ENCODE data around the gene CLDN9. TPM values are rescaled to one million over a fixed set of nuclear protein-coding genes. Genes with fewer than 3 reads are reported as not detected.
"Not testable (repeated sequence)": the region's sequence is repeated elsewhere in the genome, so short reads cannot be mapped to it uniquely, and the experiment has no call there.

The CLDN9 gene
- total RNA-seq, 1 donor from 2014 or later = 3.3 TPM

DNA sequence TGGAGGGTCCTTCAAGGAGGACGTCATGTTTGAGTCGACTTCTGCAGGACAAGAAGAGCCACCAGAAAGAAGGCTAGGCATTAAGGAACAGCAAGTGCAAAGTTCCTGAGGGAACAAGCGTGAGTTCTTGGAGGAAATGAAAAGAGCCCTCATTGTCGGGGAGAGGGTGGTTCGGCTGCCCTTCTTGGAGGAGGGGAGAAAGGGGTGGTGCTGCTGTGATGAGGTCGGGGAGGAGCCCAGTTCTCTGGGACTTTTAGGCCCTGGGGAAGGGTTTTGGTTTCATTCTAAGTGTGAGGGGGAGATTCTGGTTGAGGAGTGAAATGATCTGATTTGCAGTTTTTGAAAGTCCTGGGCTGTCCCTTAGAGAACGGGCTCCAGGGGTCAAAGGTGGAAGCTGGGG lies 19.9 kb downstream of the CLDN9 start:
- no peak for DNase-seq (ENCODE audit: low spot score)

DNA sequence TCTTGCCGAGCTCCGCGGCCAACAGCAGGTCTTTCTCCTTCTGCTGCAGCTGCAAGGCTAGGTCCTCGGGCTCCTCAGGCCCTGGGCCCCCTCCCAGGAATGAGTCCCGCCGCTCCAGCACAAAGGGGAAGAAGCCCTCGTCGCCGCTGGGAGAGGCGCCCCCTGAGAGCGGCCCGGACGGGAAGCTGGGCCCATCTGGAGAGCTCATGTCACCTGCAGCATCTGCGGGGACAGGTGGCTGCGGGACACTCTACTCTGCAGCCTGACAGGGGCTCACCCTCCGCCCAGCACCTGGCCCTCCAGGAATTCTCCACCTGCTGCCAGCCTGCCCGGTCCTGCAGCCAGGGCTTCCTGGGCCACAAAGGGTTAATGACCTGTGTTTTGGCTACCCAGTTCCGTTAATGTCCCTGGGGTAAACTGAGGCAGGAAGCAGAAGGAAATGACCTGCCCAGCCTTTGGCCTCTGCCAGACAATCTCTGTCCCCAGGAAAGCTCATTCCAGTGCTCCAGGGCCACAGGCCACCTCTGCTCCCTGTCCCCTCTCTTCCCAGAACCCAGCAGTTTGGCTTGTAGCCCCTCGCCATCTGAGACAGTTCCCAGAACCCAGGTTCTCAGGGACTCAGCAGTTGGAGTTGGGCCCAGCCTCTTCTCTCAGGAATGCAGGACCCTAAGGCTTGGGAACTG lies 22.7 kb downstream of the CLDN9 start:
- no peak for DNase-seq (ENCODE audit: low spot score)

DNA sequence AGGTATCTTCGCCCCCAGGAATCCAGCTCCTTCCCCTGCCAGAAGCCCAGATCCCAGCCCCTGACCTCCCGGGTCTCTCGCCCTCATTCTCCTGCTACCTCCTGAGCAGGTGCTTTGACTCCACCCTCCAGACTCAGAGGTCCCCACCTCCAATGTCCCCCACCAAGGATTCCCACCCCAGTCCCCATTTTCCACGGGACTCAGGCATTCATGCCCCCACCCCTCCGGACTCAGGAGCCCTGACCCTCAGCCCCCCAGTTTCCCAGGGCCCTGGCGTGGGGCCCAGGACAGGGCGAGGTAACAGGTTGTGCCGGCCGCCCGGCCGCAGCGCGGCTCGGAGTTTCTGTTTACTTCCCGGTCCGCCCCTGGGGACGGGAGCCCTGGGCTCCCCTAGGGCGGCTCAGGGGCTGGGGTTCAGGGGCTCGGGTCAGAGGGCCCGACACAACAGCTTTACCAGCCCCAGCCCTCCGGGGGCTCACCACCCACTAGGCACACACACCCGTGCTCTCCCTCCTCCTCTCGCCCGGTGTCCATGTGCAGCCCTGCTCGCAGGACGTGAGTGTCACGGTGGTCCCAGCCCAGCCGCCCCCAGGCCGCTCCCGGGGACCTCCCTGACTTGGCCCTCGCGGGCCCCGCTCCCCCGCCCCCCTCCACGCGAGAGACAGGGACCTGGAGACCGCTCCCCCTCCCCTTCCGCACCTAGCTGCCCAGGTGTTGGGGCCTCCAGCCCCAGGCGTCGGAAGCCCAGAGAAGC lies 23.4 kb downstream of the CLDN9 start:
- DNase-seq (ENCODE audit: low spot score) = no peak

DNA sequence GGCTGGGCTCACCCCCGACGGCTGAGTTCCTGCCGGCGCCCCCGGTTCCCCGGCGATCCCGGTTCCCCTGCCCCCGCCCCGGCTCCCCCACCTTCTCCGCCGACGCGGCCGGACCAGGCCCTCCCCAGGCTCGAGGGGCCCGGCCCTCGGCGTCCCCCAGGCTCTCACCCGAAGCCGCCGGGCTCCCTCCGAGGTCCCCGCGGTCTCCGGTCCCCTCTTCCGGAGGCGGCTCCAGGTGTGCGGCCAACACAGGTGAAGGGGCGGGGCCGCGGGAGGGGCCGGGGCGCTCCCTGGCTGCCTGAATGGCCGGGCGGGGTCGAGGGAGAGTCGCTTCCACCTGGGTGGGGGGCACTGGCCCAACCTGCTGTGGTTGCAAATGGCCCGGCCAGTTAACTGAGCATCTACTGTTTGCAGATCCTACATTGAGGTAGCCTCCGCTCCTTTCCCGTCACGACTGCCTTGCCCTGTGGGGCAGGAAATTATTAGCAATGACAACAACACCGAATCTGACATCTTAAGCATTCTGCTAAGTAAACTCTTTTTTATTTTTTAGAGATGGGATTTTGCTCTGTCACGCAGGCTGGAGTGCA lies 24.1 kb downstream of the CLDN9 start, which contains the start of gene BICDL2:
BICDL2 (minus strand) TSS at position 219 of the 590 bp plus-strand sequence. CDS start 1,448 bp downstream, outside the sequence.
- no peak for DNase-seq (ENCODE audit: low spot score)

DNA sequence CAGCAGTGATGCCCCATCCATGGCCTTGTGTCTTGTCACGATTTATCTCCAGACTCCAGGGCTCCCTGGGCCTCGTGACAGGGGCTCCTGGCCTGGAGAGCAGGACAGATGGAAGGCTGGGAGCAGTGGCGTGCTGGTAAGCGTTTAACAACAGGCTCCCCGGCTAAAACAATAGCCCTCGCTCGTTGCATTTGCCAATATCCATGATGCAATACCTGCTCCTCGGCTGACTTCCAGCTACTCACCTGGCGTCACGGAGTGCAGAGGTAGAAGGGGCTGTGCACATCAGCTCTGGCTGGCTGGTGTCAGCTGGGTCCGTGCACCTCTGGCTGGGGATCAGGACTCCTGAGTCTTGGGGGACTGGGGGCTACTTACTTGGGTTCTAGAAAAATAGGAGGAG lies 25.5 kb downstream of the CLDN9 start:
- DNase-seq (ENCODE audit: low spot score) = peak; percentile 80

DNA sequence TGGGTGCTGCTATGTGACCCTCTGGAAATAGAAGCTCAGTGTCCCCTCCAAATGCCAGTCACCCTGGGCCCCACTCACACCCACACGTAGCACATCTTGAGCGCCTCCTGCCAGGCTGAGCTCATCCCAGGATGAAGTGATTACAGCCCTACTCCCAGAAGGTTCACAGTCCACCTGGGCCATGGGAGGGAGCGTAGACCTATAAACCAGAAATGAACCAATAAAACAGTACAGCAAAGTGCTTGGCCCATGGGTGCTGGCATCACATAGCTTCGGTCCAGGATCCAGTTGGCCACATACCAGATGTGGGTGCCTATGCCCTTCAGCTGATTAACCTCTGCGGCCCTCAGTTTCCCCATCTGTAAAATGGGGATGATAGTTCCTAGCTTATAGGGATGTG lies 26.2 kb downstream of the CLDN9 start:
- DNase-seq (ENCODE audit: low spot score) = no peak

DNA sequence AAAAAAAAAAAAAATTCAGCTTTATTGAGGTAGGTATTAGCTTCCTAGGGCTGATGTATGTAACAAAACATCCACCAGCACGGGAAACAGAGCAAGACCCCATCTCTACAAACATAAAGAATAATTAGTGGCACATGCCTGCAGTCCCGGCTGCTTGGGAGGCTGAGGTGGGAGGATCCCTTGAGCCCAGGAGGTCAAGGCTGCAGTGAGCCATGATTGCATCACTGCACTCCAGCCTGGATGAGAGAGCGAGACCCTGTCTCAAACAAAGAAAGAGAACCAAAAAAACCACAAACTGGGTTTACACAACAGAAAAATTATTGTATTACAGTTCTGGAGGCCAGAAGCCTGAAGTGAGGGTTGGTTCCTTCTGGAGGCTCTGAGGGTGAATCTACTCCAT lies 29.7 kb downstream of the CLDN9 start:
- DNase-seq (ENCODE audit: low spot score) = no peak

DNA sequence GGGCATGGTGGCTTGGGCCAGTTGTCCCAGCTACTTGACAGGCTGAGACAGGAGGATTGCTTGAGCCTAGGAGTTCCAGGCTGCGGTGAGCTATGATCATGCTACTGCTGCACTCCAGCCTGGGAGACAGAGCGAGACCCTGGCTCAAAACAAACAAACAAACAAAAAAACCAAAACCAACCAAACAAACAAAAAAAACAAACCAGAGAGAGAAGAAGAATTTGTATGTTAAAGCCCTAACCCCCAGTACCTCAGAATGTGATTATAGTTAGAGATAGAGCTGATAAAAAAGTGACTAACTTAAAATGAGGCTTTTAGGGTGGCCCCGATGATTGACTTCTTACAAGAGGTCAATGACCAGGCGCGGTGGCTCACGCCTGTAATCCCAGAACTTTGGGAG lies 32.0 kb downstream of the CLDN9 start:
- DNase-seq (ENCODE audit: low spot score) = no peak

DNA sequence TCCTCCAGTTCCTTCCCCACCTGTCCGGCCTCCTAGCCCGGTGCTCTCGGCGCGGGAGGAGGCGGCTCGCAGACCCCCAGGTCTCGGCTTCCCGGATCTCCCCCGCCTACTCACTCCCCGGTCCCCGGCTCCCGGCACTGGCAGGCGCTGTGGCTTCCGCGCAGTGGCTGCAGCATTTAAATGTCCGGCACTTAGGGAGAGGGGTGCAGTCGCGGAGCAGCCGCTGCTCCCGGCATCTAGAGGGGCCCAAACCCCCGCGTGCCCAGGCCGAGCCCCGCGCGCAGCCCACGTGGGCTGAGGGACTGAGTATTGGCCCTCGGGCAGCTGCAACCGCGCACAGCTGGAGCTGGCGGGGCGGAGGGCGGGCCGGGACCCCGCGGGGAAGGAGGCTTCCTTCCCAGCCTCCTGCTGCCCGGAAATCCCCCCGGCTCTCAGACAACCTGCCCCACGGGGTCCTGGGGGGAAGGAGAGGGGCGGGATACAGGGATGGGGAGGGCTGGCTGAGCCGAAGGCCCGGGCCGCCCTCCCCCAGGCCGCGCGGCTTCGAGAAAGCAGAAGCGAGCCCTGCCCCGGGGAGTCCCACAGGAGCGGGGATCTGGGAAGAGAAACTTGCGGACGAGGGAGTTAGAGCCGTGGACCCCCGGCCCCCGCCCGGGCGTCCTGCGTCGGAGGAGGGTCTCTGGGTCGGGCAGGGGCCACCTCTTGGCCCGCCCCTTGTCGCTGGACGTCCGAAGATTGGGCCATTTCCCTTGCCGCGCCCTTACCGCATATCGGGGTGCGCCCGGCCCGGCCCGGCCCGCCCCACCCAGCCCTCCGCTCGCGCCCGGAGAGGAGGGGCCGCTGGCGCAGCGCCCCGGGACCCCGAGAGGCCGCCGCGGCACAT lies 33.3 kb downstream of the CLDN9 start, which contains the start of gene MMP25:
MMP25 (plus strand) TSS at position 804 of the 883 bp plus-strand sequence. CDS start 357 bp downstream, outside the sequence.
- DNase-seq (ENCODE audit: low spot score) = no peak

DNA sequence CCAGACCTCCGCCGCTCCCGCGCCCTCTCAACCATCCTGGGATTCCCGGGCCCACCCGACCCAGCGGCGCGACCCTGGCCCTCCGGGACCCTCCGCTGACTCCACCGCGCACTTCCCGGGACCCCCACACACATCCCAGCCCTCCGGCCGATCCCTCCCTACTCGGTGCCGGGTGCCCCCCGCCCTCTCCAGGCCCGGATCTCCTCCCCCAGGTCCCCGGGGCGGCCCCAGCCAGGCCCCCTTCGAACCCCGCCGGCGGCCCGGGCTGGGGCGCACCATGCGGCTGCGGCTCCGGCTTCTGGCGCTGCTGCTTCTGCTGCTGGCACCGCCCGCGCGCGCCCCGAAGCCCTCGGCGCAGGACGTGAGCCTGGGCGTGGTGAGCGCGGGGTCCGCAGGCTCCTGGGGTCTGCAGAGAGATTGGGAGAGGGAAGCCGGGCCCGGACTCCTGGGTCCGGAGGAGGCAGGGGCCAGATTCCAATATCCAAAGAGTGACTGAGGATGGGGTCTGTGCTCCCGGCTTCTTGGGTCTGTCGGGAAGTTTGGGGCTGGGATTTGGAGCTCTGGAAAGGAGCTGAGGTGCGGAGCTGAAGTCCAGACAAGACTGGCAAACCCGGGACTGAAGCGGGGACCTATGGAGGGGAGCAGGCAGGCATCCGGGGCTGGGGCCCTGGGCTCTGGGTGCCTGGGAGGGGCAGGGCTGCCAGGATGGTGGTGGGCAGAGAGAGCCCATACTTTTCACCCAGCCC lies 34.1 kb downstream of the CLDN9 start:
- DNase-seq (ENCODE audit: low spot score) = no peak

DNA sequence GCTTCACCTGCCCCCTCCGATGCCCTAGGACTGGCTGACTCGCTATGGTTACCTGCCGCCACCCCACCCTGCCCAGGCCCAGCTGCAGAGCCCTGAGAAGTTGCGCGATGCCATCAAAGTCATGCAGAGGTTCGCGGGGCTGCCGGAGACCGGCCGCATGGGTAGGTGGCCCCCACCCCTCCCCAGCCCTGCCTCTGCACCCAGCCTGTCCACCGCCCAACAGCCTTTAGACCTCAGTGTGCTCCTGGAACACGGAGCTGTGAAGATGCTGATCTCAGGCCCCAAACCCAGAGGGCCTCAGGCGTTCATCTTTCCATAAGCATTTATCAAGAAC lies 34.6 kb downstream of the CLDN9 start:
- DNase-seq (ENCODE audit: low spot score) = no peak

DNA sequence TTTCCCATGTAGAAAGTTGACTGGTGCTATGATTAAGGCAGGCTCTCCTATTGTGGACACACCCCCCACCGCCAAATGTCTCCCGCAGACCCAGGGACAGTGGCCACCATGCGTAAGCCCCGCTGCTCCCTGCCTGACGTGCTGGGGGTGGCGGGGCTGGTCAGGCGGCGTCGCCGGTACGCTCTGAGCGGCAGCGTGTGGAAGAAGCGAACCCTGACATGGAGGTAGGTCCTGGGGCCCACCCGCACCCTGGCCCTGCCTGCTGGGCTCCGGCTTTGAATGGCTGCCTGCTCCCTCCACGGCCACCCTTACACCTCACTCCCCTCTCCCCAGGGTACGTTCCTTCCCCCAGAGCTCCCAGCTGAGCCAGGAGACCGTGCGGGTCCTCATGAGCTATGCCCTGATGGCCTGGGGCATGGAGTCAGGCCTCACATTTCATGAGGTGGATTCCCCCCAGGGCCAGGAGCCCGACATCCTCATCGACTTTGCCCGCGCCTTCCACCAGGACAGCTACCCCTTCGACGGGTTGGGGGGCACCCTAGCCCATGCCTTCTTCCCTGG lies 37.3 kb downstream of the CLDN9 start:
- DNase-seq (ENCODE audit: low spot score) = no peak

DNA sequence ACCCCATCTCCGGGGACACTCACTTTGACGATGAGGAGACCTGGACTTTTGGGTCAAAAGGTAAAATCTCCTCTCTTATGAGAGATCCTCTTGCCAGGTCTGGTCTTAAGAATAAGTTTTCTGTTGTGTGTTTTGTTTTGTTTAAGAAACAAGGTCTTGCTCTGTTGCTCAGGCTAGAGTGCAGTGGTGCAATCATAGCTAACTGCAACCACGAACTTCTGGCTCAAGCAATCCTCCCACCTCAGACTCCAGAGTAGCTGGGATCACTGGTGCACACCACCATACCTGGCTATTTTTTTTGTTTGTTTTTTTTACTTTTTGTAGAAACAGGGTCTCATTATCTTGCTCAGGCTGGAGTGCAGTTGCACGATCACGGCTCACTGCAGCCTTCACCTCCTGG lies 37.8 kb downstream of the CLDN9 start:
- DNase-seq (ENCODE audit: low spot score) = no peak

DNA sequence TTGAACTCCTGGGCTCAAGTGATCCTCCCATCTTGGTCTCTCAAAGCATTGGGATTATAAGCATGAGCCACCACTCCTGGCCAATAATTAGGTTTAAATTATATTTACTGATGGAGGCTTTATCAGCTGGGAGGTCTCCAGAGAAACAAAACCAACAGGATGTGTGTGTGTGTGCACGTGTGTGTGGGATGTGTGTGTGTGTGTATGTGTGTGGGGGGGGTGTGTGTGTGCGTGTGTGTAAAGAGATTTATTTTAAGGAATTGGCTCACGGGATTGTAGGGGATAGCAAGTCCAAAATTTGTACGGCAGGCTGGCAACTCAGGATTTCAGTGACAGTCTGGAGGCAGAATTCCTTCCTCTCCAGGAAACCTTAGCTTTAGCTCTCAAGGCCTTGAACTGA lies 38.3 kb downstream of the CLDN9 start:
- no peak for DNase-seq (ENCODE audit: low spot score)

DNA sequence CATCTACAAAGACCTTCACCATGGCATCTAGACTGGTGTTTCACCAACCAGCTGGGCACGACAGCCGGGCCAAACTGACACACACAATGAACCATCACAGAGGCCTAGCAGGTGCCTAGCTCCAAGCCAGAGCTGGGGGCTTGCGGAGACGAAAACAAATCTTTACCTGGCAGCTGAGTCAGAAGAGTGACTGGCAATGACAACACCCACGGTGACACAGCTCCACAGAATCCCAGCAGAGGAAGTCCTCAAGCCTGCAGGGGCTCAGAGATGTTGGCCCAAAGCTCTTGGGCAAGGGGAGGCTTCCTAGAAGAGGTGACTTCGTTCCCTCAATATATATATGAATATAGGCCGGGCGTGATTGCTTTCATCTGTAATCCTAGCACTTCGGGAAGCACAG lies 38.8 kb downstream of the CLDN9 start:
- no peak for DNase-seq (ENCODE audit: low spot score)

DNA sequence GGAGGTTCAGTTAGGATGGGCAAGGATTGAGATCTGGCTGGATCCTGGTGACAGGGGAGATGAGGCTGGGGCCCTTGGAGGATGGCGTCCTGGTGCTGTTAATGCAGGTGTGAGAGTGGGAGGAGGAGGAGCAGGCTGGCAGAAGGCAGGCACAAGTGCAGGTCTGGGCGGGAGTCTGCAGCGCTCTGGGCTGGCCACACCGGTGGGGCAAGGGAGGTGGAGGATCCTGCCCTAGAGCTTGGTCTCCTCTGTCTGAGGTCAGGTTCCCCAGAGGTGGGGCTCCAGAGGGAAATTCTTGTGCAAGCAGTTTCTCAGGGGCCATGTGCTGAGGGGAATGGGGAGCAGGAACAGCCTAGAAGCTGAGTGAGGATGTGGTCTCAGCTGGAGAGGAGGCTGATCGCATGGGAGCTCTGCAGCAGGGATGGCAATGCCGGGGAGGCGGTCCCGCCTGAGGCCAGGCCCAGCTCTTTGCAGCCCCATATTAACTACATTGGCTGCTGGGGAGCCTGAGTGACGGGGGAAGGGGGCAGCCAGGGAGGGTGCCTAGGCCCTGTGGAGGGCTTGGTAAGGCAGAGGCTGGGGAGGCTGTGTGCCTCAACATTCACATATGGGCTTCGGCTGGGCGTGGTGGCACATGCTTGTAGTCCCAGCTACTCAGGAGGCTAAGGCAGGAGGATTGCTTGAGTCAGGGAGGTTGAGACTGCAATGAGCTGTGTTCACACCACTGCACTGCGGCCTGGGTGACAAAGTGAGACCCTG lies 40.0 kb downstream of the CLDN9 start:
- not testable (repeated sequence) for DNase-seq (ENCODE audit: low spot score)

DNA sequence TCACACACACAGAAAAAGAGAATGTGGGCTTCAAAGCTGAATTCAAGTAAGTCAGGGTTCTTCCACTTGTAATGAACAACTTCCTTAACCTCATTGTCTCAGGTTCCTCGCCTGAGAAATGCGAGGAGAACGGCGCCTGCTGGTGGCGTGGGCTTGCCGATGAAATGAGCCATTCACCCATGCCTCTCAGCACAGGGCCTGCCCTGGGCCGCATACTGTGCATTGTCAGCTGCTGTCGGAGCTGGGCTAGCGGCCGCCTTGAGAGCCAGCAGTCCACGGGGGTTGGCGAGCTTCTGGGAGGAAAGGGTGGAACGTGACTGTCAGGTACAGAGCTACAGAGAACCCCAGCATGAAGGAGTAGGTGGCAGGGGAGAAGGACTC lies 40.6 kb downstream of the CLDN9 start:
- not testable (repeated sequence) for DNase-seq (ENCODE audit: low spot score)

DNA sequence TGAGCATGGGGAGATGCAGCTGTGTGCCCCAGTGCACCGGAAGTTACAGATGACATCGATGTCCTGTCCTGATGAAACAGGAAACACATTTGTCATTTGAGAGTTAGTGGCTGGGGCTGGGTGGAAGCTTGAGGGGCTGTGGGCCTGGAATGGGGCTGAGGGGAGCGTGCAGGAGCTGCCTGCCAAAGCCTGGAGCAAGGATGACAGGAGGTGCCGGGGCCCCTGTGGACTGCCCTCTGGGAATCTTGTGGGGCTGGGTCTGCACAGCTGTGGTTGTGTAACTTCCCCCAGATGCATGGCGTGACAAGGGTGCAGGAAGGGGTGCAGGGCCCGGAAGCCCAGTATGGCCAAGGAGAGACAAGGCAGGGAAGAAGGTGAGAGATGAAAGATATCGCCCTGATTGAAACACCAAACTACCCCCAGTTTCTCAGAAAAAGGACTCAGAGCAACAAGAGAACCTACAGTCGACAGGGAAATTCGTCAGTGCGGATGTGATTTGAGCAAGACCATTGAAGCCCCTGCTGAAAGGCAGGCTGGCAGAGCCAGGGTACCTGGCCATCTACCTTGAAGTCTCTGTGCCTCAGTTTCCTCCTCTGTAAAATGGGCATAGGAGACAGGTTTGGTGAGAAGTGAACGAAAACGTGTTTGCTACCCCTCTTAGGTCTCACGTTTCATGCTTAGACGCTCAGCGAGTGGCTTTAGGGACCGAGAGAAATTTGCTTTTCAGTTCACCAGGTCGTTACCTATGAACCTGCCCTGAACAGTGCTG lies 42.4 kb downstream of the CLDN9 start:
- no peak for DNase-seq (ENCODE audit: low spot score)

DNA sequence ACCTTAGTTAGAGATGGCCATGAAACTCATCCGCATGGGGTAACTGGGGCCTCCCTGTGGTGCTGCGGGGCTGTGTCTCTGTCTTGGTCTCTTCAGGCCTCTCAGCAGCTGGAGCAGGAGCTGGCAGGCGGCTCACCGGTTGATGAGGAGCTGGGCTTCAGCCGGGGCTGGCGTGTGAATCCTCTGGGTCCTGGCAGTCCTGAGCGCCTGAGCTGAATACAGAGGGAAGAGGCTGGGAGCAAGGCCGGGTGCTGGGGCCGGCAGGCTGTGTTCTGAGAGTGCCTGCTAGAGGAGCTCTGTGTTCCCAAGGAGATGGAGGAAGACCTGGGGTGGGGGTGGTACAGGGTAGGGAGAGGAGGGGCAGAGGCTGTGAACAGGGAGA lies 43.0 kb downstream of the CLDN9 start:
- not testable (repeated sequence) for DNase-seq (ENCODE audit: low spot score)
